ENCODE results near the gene TMEM184A. TPM values are rescaled to one million over a fixed set of nuclear protein-coding genes. Genes with fewer than 3 reads are reported as not detected.

Gene TMEM184A
- total and polyA plus RNA-seq, 2 of the 13 experiments (the other 11 are each of a cell fraction or from before 2014, with no cell fraction given) = 9.5 to 20.4 TPM

GRCh38 chr7:1597791-1598190 is 41.8 kb upstream of the TMEM184A start:
- BruUV-seq (replicated peaks) = no TSS peak
- intact Hi-C loops (cut with micrococcal nuclease; ENCODE audit: unreplicated experiment) = no loop called here
- ATAC-seq (no peak), FAIRE-seq (no peak), DNase-seq (ENCODE audit: low spot score) (no peak)
- H3K27ac ChIP-seq (ENCODE audit: extremely low read length, insufficient read depth, low read length) = no peak overlapping the region
- H3K79me2 ChIP-seq (ENCODE audit: insufficient read depth, low read length) = no peaks in the 10 kb centered on the region
- no peak overlapping the region for H2AFZ ChIP-seq (ENCODE audit: low read length)
- no peak overlapping the region for H3K4me3 ChIP-seq (replicated peaks in 1 of 3; ENCODE audit: insufficient read depth in 1 of 3, low read depth in 2 of 3, low read length in 3 of 3)
- no peak overlapping the region for H3K9ac ChIP-seq (ENCODE audit: insufficient read depth, low read depth, low read length)
- H3K4me1 ChIP-seq (ENCODE audit: insufficient read depth, low read length) = 0 out of 2 replicates have a peak, but pooled peaks cover 5% of the 10 kb centered on the region
- H4K20me1 ChIP-seq (ENCODE audit: insufficient read depth, low read length) = no peaks in the 10 kb centered on the region
- CTCF ChIA-PET (ENCODE audit: low intra/inter-chr PET ratio, low total read pairs) = no interaction called here
- POLR2A ChIA-PET = no interaction called here
- H3K27me3 ChIP-seq (ENCODE audit: control insufficient read depth in 1 of 2, insufficient read depth in 2 of 2, low read length in 2 of 2) = peaks cover 5 to 78% of the 10 kb centered on the region in 2 experiments; a peak in 3 of 5 replicates
- no peaks in the 10 kb centered on the region for H3K9me3 ChIP-seq (ENCODE audit: low read length)
- in situ Hi-C loops (cut with HindIII; ENCODE audit: extremely low pct_ligation_motif_present, low pct_unique_long_range_greater_than_20kb) = loop anchor here (25.0 kb wide), 1 partner anchor 615 kb away; no protein-coding TSS in a partner anchor
- no peaks in the 10 kb centered on the region for H3K36me3 ChIP-seq (replicated peaks in 1 of 2; ENCODE audit: control insufficient read depth in 1 of 2, insufficient read depth in 2 of 2, low read length in 2 of 2)
- no peak overlapping the region for H3K4me2 ChIP-seq (ENCODE audit: low read depth, low read length)
- 29% methylated on average over 11 of the region's 11 CpGs for WGBS (ENCODE audit: low lambda C conversion rate)
- TF ChIP-seq ZNF709 (CRISPR knock-in tag; IDR thresholded peaks at IDR 0.05) (no peak), NRL (CRISPR knock-in tag; IDR thresholded peaks at IDR 0.05; ENCODE audit: borderline replicate concordance) (no peak), ZNF878 (CRISPR knock-in tag; IDR thresholded peaks at IDR 0.05) (no peak), NR2F6 (IDR thresholded peaks at IDR 0.05) (no peak), NR2F6 (CRISPR knock-in tag; IDR thresholded peaks at IDR 0.05) (no peak), GATAD1 (CRISPR knock-in tag; IDR thresholded peaks at IDR 0.05) (no peak), NFE2 (CRISPR knock-in tag; IDR thresholded peaks at IDR 0.05) (no peak), MEIS2 (CRISPR knock-in tag; IDR thresholded peaks at IDR 0.05) (no peak), SIX4 (CRISPR knock-in tag; IDR thresholded peaks at IDR 0.05) (no peak), IKZF1 (IDR thresholded peaks at IDR 0.05) (no peak), ATAD3A (CRISPR knock-in tag; IDR thresholded peaks at IDR 0.05) (no peak), MIER3 (CRISPR knock-in tag; IDR thresholded peaks at IDR 0.05; ENCODE audit: borderline replicate concordance) (no peak), AKAP8 (CRISPR knock-in tag; IDR thresholded peaks at IDR 0.05) (no peak), RFX1 (IDR thresholded peaks at IDR 0.05) (no peak), REXO4 (CRISPR knock-in tag; IDR thresholded peaks at IDR 0.05; ENCODE audit: borderline replicate concordance) (no peak), GABPB1 (CRISPR knock-in tag; IDR thresholded peaks at IDR 0.05) (no peak), RCOR2 (CRISPR knock-in tag; IDR thresholded peaks at IDR 0.05) (no peak)
- TF ChIP-seq, protein P1, sequence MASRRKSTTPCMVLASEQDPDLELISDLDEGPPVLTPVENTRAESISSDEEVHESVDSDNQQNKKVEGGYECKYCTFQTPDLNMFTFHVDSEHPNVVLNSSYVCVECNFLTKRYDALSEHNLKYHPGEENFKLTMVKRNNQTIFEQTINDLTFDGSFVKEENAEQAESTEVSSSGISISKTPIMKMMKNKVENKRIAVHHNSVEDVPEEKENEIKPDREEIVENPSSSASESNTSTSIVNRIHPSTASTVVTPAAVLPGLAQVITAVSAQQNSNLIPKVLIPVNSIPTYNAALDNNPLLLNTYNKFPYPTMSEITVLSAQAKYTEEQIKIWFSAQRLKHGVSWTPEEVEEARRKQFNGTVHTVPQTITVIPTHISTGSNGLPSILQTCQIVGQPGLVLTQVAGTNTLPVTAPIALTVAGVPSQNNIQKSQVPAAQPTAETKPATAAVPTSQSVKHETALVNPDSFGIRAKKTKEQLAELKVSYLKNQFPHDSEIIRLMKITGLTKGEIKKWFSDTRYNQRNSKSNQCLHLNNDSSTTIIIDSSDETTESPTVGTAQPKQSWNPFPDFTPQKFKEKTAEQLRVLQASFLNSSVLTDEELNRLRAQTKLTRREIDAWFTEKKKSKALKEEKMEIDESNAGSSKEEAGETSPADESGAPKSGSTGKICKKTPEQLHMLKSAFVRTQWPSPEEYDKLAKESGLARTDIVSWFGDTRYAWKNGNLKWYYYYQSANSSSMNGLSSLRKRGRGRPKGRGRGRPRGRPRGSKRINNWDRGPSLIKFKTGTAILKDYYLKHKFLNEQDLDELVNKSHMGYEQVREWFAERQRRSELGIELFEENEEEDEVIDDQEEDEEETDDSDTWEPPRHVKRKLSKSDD (CRISPR knock-in tag; IDR thresholded peaks at IDR 0.05; ENCODE audit: low read depth) = no peak
- TF ChIP-seq, protein P2, sequence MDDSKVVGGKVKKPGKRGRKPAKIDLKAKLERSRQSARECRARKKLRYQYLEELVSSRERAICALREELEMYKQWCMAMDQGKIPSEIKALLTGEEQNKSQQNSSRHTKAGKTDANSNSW (CRISPR knock-in tag; IDR thresholded peaks at IDR 0.05; ENCODE audit: borderline replicate concordance) = no peak
- TF ChIP-seq, protein P3, sequence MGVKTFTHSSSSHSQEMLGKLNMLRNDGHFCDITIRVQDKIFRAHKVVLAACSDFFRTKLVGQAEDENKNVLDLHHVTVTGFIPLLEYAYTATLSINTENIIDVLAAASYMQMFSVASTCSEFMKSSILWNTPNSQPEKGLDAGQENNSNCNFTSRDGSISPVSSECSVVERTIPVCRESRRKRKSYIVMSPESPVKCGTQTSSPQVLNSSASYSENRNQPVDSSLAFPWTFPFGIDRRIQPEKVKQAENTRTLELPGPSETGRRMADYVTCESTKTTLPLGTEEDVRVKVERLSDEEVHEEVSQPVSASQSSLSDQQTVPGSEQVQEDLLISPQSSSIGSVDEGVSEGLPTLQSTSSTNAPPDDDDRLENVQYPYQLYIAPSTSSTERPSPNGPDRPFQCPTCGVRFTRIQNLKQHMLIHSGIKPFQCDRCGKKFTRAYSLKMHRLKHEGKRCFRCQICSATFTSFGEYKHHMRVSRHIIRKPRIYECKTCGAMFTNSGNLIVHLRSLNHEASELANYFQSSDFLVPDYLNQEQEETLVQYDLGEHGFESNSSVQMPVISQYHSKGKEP (CRISPR knock-in tag; IDR thresholded peaks at IDR 0.05) = no peak
- TF ChIP-seq, protein P4, sequence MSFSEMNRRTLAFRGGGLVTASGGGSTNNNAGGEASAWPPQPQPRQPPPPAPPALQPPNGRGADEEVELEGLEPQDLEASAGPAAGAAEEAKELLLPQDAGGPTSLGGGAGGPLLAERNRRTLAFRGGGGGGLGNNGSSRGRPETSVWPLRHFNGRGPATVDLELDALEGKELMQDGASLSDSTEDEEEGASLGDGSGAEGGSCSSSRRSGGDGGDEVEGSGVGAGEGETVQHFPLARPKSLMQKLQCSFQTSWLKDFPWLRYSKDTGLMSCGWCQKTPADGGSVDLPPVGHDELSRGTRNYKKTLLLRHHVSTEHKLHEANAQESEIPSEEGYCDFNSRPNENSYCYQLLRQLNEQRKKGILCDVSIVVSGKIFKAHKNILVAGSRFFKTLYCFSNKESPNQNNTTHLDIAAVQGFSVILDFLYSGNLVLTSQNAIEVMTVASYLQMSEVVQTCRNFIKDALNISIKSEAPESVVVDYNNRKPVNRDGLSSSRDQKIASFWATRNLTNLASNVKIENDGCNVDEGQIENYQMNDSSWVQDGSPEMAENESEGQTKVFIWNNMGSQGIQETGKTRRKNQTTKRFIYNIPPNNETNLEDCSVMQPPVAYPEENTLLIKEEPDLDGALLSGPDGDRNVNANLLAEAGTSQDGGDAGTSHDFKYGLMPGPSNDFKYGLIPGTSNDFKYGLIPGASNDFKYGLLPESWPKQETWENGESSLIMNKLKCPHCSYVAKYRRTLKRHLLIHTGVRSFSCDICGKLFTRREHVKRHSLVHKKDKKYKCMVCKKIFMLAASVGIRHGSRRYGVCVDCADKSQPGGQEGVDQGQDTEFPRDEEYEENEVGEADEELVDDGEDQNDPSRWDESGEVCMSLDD (CRISPR knock-in tag; IDR thresholded peaks at IDR 0.05; ENCODE audit: borderline replicate concordance) = no peak

Data from HepG2 (cell line).